ENCODE measurements around the gene GPR18.

Gene GPR18

DNA sequence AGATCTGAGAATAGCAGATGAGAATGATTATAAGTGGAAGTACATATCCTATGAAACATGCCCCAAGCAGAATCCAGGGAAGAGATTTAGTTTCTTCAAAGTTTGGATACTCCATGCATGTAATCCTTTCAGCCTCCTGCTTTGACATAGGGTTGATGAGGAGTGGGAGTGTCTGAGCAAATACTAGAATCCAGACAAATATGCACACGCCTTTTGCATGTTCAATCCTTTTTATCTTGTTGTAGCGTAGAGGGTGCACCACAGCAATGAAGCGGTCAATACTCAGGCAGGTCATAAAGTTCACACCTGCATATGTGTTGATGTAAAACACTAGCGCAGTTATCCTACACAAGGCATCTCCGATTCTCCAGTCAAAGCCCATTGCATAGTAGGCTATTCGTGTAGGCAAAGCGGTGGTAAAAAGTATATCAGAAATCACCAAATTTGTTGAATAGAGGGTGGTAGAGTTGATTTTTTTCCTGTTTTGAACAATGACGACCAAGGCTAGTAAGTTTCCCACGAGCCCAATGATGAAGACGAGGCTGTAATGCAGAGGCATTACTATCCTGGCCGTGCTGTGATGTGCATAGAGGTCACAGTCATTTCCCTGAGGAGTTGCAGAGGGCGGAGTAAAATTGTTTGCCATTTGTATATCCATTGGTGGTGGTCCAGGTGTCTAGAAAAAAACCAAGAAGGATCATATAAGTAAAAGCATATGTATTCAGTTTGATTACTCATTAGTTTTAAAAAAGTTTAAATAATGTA lies 37.5 kb upstream of the GPR18 start:
- Histone ChIP-seq H3K4me1 (ENCODE audit: low read length) (no peaks in the 10 kb centered on the region), H3K9ac (ENCODE audit: low read length) (no peak overlapping the region), H3K36me3 (replicated peaks; ENCODE audit: insufficient read depth, low read length) (no peaks in the 10 kb centered on the region), H3K79me2 (ENCODE audit: low read length) (no peaks in the 10 kb centered on the region), H4K20me1 (ENCODE audit: insufficient read depth, low read length) (0 out of 2 replicates have a peak, but pooled peaks cover 3% of the 10 kb centered on the region), H3K9me2 (replicated peaks; ENCODE audit: insufficient read depth, low read length) (no peaks in the 10 kb centered on the region), H3K27me3 (replicated peaks; ENCODE audit: insufficient read depth, low read length) (no peaks in the 10 kb centered on the region), H3K4me3 (ENCODE audit: low read length) (no peak overlapping the region), H3K4me2 (ENCODE audit: low read depth, low read length) (no peak overlapping the region), H3K9me3 (replicated peaks; ENCODE audit: insufficient read depth, low read length) (no peaks in the 10 kb centered on the region), H3F3A (ENCODE audit: insufficient read depth, low read length) (no peaks in the 10 kb centered on the region), H3K27ac (ENCODE audit: low read length) (no peak overlapping the region), H2AFZ (ENCODE audit: low read length) (no peak overlapping the region)
- DNase-seq = no peak
- TF ChIP-seq EZH2 (optimal IDR thresholded peaks at IDR 0.05; ENCODE audit: low read depth, low read length) (no peak), EZH2phosphoT487 (IDR thresholded peaks at IDR 0.05; ENCODE audit: low read length) (no peak), CTCF (IDR thresholded peaks at IDR 0.05; ENCODE audit: low read length) (no peak)

DNA sequence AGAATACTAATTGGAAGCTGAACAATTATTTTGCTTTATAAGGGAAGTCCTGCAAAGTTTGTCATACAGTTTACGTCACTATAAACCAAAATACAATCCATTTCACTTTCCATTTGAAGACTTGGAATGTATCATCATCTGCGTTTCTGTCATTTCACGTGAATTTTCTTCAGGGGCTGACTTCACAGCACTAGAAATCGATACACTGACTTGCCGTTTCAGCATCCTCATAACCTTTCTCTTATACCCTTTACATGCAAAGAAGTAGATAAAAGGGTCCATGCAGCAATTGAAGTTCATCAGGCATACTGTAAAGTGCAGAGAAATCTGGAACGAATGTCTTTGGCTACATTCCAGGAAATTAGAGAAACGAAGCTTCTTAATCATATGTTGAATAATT lies 36.8 kb upstream of the GPR18 start:
- Histone ChIP-seq H3K4me2 (ENCODE audit: low read depth, low read length) (no peak overlapping the region), H3K27me3 (replicated peaks; ENCODE audit: insufficient read depth, low read length) (no peaks in the 10 kb centered on the region), H3F3A (ENCODE audit: insufficient read depth, low read length) (no peaks in the 10 kb centered on the region), H3K9me2 (replicated peaks; ENCODE audit: insufficient read depth, low read length) (no peaks in the 10 kb centered on the region), H4K20me1 (ENCODE audit: insufficient read depth, low read length) (0 out of 2 replicates have a peak, but pooled peaks cover 3% of the 10 kb centered on the region), H3K27ac (ENCODE audit: low read length) (no peak overlapping the region), H3K9me3 (replicated peaks; ENCODE audit: insufficient read depth, low read length) (no peaks in the 10 kb centered on the region), H3K9ac (ENCODE audit: low read length) (no peak overlapping the region), H3K79me2 (ENCODE audit: low read length) (no peaks in the 10 kb centered on the region), H3K4me1 (ENCODE audit: low read length) (no peaks in the 10 kb centered on the region), H3K36me3 (replicated peaks; ENCODE audit: insufficient read depth, low read length) (no peaks in the 10 kb centered on the region), H3K4me3 (ENCODE audit: low read length) (no peak overlapping the region), H2AFZ (ENCODE audit: low read length) (no peak overlapping the region)
- no peak for TF ChIP-seq CTCF (IDR thresholded peaks at IDR 0.05; ENCODE audit: low read length)
- TF ChIP-seq EZH2phosphoT487 (IDR thresholded peaks at IDR 0.05; ENCODE audit: low read length) = no peak
- TF ChIP-seq EZH2 (optimal IDR thresholded peaks at IDR 0.05; ENCODE audit: low read depth, low read length) = no peak
- no peak for DNase-seq

DNA sequence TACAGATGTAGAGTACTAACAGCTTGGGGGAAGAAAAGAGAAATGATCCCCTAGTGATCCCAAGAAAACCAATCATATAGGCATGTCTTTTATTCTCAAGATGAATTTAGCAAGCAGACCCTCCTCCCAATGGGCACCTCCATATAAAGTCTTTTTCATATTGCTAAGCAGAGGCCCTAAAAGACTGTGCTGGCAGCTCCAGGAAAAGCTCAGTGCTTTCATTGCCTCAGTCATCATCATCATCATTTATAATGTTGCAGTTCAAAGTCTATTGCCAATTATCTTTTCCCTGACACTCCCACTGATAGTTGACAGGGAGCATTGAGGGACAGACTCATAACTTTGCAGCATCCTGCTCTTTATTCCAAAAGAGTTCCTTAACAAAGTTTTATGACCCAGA lies 36.0 kb upstream of the GPR18 start:
- Histone ChIP-seq H2AFZ (ENCODE audit: low read length) (no peak overlapping the region), H3K79me2 (ENCODE audit: low read length) (no peaks in the 10 kb centered on the region), H3K27me3 (replicated peaks; ENCODE audit: insufficient read depth, low read length) (no peaks in the 10 kb centered on the region), H3K9ac (ENCODE audit: low read length) (no peak overlapping the region), H3K4me2 (ENCODE audit: low read depth, low read length) (no peak overlapping the region), H3F3A (ENCODE audit: insufficient read depth, low read length) (no peaks in the 10 kb centered on the region), H3K9me3 (replicated peaks; ENCODE audit: insufficient read depth, low read length) (no peaks in the 10 kb centered on the region), H3K36me3 (replicated peaks; ENCODE audit: insufficient read depth, low read length) (no peaks in the 10 kb centered on the region), H4K20me1 (ENCODE audit: insufficient read depth, low read length) (0 out of 2 replicates have a peak, but pooled peaks cover 3% of the 10 kb centered on the region), H3K27ac (ENCODE audit: low read length) (no peak overlapping the region), H3K9me2 (replicated peaks; ENCODE audit: insufficient read depth, low read length) (no peaks in the 10 kb centered on the region), H3K4me1 (ENCODE audit: low read length) (no peaks in the 10 kb centered on the region), H3K4me3 (ENCODE audit: low read length) (no peak overlapping the region)
- no peak for TF ChIP-seq EZH2 (optimal IDR thresholded peaks at IDR 0.05; ENCODE audit: low read depth, low read length)
- TF ChIP-seq EZH2phosphoT487 (IDR thresholded peaks at IDR 0.05; ENCODE audit: low read length) = no peak
- TF ChIP-seq CTCF (IDR thresholded peaks at IDR 0.05; ENCODE audit: low read length) = no peak
- DNase-seq = no peak
